Breast epithelium (tissue), 4 donors: ENCODE data around the gene AEBP1. TPM values are rescaled to one million over a fixed set of nuclear protein-coding genes. Genes with fewer than 3 reads are reported as not detected.

Source experiments
- DNase-seq, 2 donors: peaks; one replicate each; pipeline ENCODE4 v3.0.0-alpha.2; 2019; ENCODE audit warnings: low spot score in 2 of 2
- H3K27ac ChIP-seq, 2 donors: fragments of 200-600 bp; sonication (generic) in 1 of 2; one replicate each; pipeline ENCODE4 v1.5.1; 2016 to 2019; ENCODE audit warnings: mild to moderate bottlenecking in 1 of 2
- H3K27me3 ChIP-seq, 2 donors: fragments of 200-600 bp; sonication (generic) in 1 of 2; one replicate each; pipeline versions ENCODE4 v1.5.1 to v1.6.0; 2017 to 2019; ENCODE audit warnings: control low read depth in 1 of 2, mild to moderate bottlenecking in 1 of 2
- H3K36me3 ChIP-seq: fragments of 200-600 bp; one replicate; pipeline ENCODE4 v1.5.1; 2019
- H3K4me1 ChIP-seq, 2 donors: fragments of 200-600 bp; sonication (generic); one replicate each; pipeline ENCODE4 v1.5.1; 2016 to 2019; ENCODE audit warnings: control low read depth in 1 of 2
- H3K4me3 ChIP-seq, 3 donors: fragments of 200-600 bp; sonication (generic); 1 replicate in 2 of 3; 2 replicates in 1 of 3; pipeline ENCODE4 v1.5.1; 2016 to 2019; ENCODE audit warnings: mild to moderate bottlenecking in 3 of 3, moderate library complexity in 2 of 3
- H3K9me3 ChIP-seq, 2 donors: fragments of 200-600 bp; sonication (generic) in 1 of 2; one replicate each; pipeline ENCODE4 v1.5.1; 2016 to 2019; ENCODE audit warnings: control low read depth in 1 of 2
- POLR2A ChIP-seq: fragments of 450-650 bp; IDR thresholded peaks from one replicate; pipeline ENCODE4 v1.6.1; 2016; ENCODE audit warnings: antibody characterized with exemption, mild to moderate bottlenecking, moderate library complexity
- POLR2AphosphoS5 ChIP-seq, 3 donors: sonication (generic); formaldehyde crosslinking; IDR thresholded peaks; one replicate each; pipeline ENCODE4 v1.6.1; 2017; ENCODE audit warnings: antibody characterized with exemption in 3 of 3
- intact Hi-C: fragments of 100-400 bp; cut with DNase I; formaldehyde crosslinking; loops from one replicate; pipeline ENCODE4 v1.15.1; 2023; ENCODE audit warnings: low total_unique reads
- total RNA-seq, 3 donors: library from RNA; depleted of rRNA; stranded (reverse); fragments of >200 nt; gene quantifications; one replicate each; pipeline ENCODE4 v1.1.0, GENCODE V29; 2016
- TF ChIP-seq, protein P1 (sequence below), 3 donors: fragments of 450-650 bp; IDR thresholded peaks; one replicate each; pipeline ENCODE4 v1.5.1; 2016 to 2017; ENCODE audit warnings: antibody characterized with exemption in 3 of 3, mild to moderate bottlenecking in 3 of 3, moderate library complexity in 3 of 3

Gene AEBP1
- total RNA-seq, 3 donors from 2014 or later = 85.6 to 300 (median 145) TPM

DNA sequence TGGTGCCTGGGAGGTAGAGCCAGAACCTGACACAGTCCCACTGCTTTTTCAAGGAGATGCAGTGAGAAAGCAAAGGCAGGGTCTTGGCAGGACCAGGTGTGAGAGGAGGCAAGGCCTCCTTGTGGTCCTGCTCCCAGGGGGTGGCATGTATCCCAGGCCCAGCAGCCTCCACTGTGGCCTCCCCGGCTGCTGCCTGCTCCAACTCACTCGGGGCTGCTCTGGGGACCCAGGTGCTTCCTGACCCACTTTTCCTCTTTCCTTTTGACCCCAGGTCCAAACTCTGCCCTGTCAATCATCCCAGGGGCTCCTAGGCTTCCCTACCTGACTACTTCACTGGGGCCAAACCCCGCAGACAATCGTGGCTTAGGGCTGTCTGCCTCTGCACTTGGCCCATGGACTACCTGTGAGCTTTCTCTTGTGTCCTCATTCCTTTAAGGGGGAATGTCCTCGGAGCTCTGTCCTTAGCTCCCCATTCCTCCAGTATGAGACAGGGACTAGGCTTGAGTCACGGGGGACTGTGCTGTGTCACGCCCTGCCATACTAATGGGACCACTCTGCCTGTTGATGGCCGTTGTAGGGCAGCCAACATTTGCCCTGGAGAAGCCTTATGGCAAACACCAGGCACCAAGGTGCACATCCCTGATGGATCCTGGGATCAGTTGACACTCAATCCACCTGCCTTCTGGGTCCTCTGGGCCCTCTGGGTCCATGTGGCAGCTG is 1.1 kb upstream of the AEBP1 start:
- TF ChIP-seq POLR2A (no peak), POLR2AphosphoS5 (IDR thresholded peaks at IDR 0.05) (no peak)
- TF ChIP-seq, protein P1, sequence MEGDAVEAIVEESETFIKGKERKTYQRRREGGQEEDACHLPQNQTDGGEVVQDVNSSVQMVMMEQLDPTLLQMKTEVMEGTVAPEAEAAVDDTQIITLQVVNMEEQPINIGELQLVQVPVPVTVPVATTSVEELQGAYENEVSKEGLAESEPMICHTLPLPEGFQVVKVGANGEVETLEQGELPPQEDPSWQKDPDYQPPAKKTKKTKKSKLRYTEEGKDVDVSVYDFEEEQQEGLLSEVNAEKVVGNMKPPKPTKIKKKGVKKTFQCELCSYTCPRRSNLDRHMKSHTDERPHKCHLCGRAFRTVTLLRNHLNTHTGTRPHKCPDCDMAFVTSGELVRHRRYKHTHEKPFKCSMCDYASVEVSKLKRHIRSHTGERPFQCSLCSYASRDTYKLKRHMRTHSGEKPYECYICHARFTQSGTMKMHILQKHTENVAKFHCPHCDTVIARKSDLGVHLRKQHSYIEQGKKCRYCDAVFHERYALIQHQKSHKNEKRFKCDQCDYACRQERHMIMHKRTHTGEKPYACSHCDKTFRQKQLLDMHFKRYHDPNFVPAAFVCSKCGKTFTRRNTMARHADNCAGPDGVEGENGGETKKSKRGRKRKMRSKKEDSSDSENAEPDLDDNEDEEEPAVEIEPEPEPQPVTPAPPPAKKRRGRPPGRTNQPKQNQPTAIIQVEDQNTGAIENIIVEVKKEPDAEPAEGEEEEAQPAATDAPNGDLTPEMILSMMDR (IDR thresholded peaks at IDR 0.05) = no peak
- H3K36me3 ChIP-seq = no peaks in the 10 kb centered on the region
- intact Hi-C loops = no loop called here
- no peak for DNase-seq
- H3K4me3 ChIP-seq = no peak overlapping the region
- no peaks in the 10 kb centered on the region for H3K27me3 ChIP-seq
- no peaks in the 10 kb centered on the region for H3K9me3 ChIP-seq
- peak overlapping the region; percentile 46 to 98 for H3K27ac ChIP-seq
- H3K4me1 ChIP-seq = peaks cover 0 to 2% of the 10 kb centered on the region in 2 donors

DNA sequence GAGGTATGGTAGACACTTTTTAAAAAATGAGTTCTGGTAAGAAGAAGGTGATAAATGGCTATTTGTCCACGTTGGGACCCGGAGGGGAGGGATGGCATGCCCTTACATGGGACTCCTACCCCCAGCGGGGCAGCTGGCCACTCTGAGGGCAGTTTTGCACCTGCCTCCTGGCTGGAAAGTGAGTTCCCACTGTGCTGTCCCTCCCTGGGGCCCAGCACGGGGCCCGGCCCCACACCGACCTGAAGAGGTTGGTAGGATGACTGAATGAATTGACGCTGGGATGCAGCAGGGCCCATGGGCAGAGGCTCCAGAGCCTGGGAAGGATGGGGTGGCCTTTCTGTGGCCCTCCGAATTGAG is 601 bp upstream of the AEBP1 start:
- Histone ChIP-seq H3K27ac (peak overlapping the region; percentile 46 to 98), H3K27me3 (no peaks in the 10 kb centered on the region), H3K4me3 (peak overlapping the region; percentile 70 to 95 (median 80)), H3K4me1 (peaks cover 0 to 2% of the 10 kb centered on the region in 2 donors), H3K36me3 (no peaks in the 10 kb centered on the region), H3K9me3 (no peaks in the 10 kb centered on the region)
- no peak for DNase-seq
- TF ChIP-seq, protein P1 (IDR thresholded peaks at IDR 0.05) = no peak
- TF ChIP-seq POLR2A (no peak), POLR2AphosphoS5 (IDR thresholded peaks at IDR 0.05) (no peak)
- intact Hi-C loops = no loop called here

DNA sequence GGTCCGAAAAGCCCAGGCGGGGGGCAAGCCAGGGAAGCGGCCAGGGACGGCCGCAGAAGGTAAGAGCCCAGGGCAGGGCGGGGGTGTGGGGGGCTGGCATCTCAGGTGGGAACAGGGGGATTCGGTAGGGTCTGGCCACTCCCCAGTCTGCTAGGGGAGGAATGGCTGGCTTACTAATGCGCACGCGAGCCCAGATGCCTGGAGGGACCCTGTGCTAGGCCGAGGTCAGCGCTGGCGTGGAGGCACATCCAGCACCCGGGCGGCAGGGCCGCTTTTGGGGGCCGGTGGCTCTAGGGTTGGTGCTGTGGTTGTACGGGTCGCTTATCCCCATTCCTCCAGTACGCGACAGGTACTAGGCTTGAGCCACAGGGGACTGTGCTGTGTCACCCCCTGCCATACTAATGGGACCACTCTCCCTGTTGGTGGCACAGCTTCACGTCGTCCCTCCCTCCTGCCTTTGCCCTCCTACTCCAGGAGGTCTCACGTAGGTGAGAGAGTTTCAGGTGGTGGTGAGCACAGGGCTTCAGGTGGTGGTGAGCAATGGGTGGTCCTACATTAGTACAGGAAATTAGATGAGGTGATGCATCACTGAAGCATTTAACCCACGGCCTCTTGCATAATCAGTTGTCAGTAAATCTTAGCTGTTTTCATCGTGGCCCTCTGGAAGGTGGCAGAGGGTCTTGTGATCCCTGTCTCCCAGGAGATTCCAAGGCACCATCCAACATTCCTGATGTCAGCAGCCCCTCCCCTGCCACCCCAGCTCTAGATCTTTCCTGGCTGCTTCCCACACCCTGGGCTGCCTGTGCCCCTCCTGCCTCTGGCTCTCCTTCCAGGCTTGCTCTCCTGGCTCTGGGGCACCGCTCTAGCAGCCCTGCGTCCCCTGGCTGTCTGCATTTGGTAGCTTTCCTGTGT is 971 bp downstream of the AEBP1 start:
- DNase-seq = no peak
- peaks cover 0 to 2% of the 10 kb centered on the region in 2 donors for H3K4me1 ChIP-seq
- peak in 2 of 3 donors; percentile 71 to 82 for TF ChIP-seq POLR2AphosphoS5 (IDR thresholded peaks at IDR 0.05)
- TF ChIP-seq, protein P1 (IDR thresholded peaks at IDR 0.05) = no peak

DNA sequence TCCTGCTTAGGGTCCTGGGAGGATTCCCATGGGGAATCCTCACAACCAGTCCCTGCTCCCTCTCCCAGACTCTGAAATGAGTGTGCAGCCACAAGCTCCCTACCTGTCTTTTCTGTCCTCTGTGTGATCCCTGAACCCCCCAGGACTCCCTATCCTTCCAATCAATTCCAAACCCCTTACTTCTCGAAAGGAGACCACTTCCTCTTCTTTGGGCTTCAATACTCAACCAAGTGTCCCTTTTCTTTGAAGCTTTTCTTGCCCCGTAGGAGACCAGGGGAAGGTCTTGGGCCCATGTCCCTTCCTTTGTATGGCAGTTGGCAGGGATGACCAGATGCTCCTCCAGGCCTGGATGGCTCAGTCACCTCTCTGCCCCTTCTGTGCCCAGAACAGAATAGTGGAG is 1.7 kb downstream of the AEBP1 start:
- Histone ChIP-seq H3K4me1 (peaks cover 0 to 2% of the 10 kb centered on the region in 2 donors), H3K27me3 (no peaks in the 10 kb centered on the region), H3K36me3 (no peaks in the 10 kb centered on the region), H3K9me3 (no peaks in the 10 kb centered on the region), H3K4me3 (peak overlapping the region; percentile 70 to 95 (median 80)), H3K27ac (peak overlapping the region; percentile 87 to 98)
- intact Hi-C loops = no loop called here
- TF ChIP-seq POLR2A = no peak
- TF ChIP-seq, protein P1 (IDR thresholded peaks at IDR 0.05) = no peak
- TF ChIP-seq POLR2AphosphoS5 (IDR thresholded peaks at IDR 0.05) = no peak
- DNase-seq = no peak

More for the DNA sequence above, 971 bp downstream of the AEBP1 start:
- H3K9me3 ChIP-seq = no peaks in the 10 kb centered on the region
- no peaks in the 10 kb centered on the region for H3K27me3 ChIP-seq
- peak overlapping the region; percentile 70 to 95 (median 80) for H3K4me3 ChIP-seq
- intact Hi-C loops = no loop called here
- no peaks in the 10 kb centered on the region for H3K36me3 ChIP-seq
- H3K27ac ChIP-seq = peak overlapping the region; percentile 87 to 98
